Endothelial cell of umbilical vein (primary cell): ENCODE measurements around the gene LNX2. TPM values are rescaled to one million over a fixed set of nuclear protein-coding genes. Genes with fewer than 3 reads are reported as not detected.

Experiments
- BruUV-seq: library from RNA; stranded (reverse); fragments of 400-500 nt; replicated peaks from 2 replicates; lab custom pipeline; 2021; lab: Mats Ljungman, UMichigan
- CTCF ChIA-PET: fragments of 300-600, 350-600 bp; sonication (Branson Sonifier 250); formaldehyde crosslinking; loops from one replicate; lab custom pipeline; 2021; ENCODE audit warnings: antibody characterized with exemption, inconsistent platforms; lab: Charles Lee
- POLR2A ChIA-PET: fragments of 300-600, 350-600 bp; sonication (Branson Sonifier 250); formaldehyde crosslinking; loops from one replicate; lab custom pipeline; 2021; ENCODE audit warnings: antibody characterized with exemption, inconsistent platforms; lab: Charles Lee
- DNase-seq: peaks from one replicate; pipeline ENCODE4 v3.0.0-alpha.2; 2011; ENCODE audit warnings: low read depth, low spot score
- FAIRE-seq: peaks from 2 replicates; lab custom pipeline; 2011; peaks lifted over from hg19 to GRCh38; lab: Jason Lieb, UNC
- H2AFZ ChIP-seq: 2 replicates; pipeline ENCODE4 v1.6.0; 2012; ENCODE audit warnings: low read depth, low read length, control low read depth, inconsistent platforms
- H3K27ac ChIP-seq: 2 replicates; pipeline ENCODE4 v1.5.1; 2011; ENCODE audit warnings: low read depth, mild to moderate bottlenecking, control low read depth, low read length, moderate library complexity; ENCODE audit not compliant: insufficient read depth
- H3K27me3 ChIP-seq, 2 experiments: 2 replicates each; pipeline versions ENCODE4 v1.6.0 to v1.6.1; 2011; ENCODE audit warnings: low read length in 2 of 2, mixed read lengths in 1 of 2; ENCODE audit not compliant: control insufficient read depth in 2 of 2, insufficient read depth in 2 of 2
- H3K36me3 ChIP-seq, 2 experiments: 2 replicates in 1 of 2; 3 replicates in 1 of 2; pipeline ENCODE4 v1.5.1; 2011; ENCODE audit warnings: low read length in 2 of 2, mild to moderate bottlenecking in 1 of 2, moderate library complexity in 1 of 2; ENCODE audit not compliant: control insufficient read depth in 2 of 2, insufficient read depth in 2 of 2; ENCODE audit errors: extremely low read depth in 1 of 2
- H3K4me1 ChIP-seq: 3 replicates; pipeline ENCODE4 v1.5.1; 2011; ENCODE audit warnings: mild to moderate bottlenecking, low read length; ENCODE audit not compliant: control insufficient read depth, insufficient read depth; ENCODE audit errors: extremely low read depth
- H3K4me2 ChIP-seq: 2 replicates; pipeline ENCODE4 v1.6.1; 2011; ENCODE audit warnings: low read length, control low read depth, mixed read lengths; ENCODE audit not compliant: insufficient read depth
- H3K4me3 ChIP-seq, 3 experiments: fragments of 200-600 bp in 1 of 3; sonication (generic), shearing (Covaris generic) in 1 of 3; replicated peaks in 1 of 3; 2 replicates each; pipeline ENCODE4 v1.5.1; 2011 to 2016; ENCODE audit warnings: control low read depth in 3 of 3, low read length in 3 of 3, mild to moderate bottlenecking in 2 of 3, inconsistent platforms in 1 of 3, low read depth in 1 of 3, moderate library complexity in 1 of 3; ENCODE audit not compliant: insufficient read depth in 1 of 3
- H3K79me2 ChIP-seq: 2 replicates; pipeline ENCODE4 v1.6.0; 2012; ENCODE audit warnings: low read length, inconsistent platforms; ENCODE audit not compliant: control insufficient read depth, insufficient read depth
- H3K9ac ChIP-seq: replicated peaks from 2 replicates; pipeline ENCODE3; 2011; ENCODE audit warnings: low read length, control low read depth; ENCODE audit not compliant: insufficient read depth; ENCODE audit errors: extremely low read depth
- H3K9me1 ChIP-seq: replicated peaks from 3 replicates; pipeline ENCODE4 v1.6.0; 2011; ENCODE audit warnings: mild to moderate bottlenecking, low read length; ENCODE audit not compliant: control insufficient read depth, insufficient read depth; ENCODE audit errors: extremely low read depth
- H3K9me3 ChIP-seq: replicated peaks from 2 replicates; pipeline ENCODE4 v1.5.1; 2012; ENCODE audit warnings: low read length, inconsistent platforms; ENCODE audit not compliant: control insufficient read depth, insufficient read depth
- H4K20me1 ChIP-seq: replicated peaks from 2 replicates; pipeline ENCODE3; 2011; ENCODE audit warnings: mild to moderate bottlenecking, low read length; ENCODE audit not compliant: control insufficient read depth, insufficient read depth; ENCODE audit errors: extremely low read depth
- CTCF ChIP-seq, 2 donors: IDR thresholded peaks; 1 replicate in 1 of 2; 2 replicates in 1 of 2; pipeline ENCODE4 v1.5.1; 2011; ENCODE audit warnings: low read length in 2 of 2, mild to moderate bottlenecking in 2 of 2, moderate library complexity in 2 of 2, control low read depth in 1 of 2, inconsistent platforms in 1 of 2, low read depth in 1 of 2; ENCODE audit not compliant: insufficient read depth in 1 of 2; ENCODE audit errors: extremely low read depth in 1 of 2
- GATA2 ChIP-seq: IDR thresholded peaks from 2 replicates; pipeline ENCODE4 v1.7.0; 2011; ENCODE audit warnings: low read depth, mild to moderate bottlenecking, moderate library complexity, mixed read lengths, low read length; ENCODE audit not compliant: insufficient read length, insufficient read depth
- dilution Hi-C: fragments of 300-500 bp; cut with MboI; formaldehyde crosslinking; loops from one replicate; pipeline ENCODE4 v1.15.0; 2019; ENCODE audit warnings: low sequenced_read_pairs; ENCODE audit not compliant: extremely low pct_ligation_motif_present
- intact Hi-C: fragments of 100-400 bp; cut with micrococcal nuclease; formaldehyde crosslinking; loops from one replicate; pipeline ENCODE4 v1.10.0; 2022
- polyA plus RNA-seq, 4 experiments: library from polyadenylated mRNA; depleted of rRNA in 3 of 4; stranded (reverse) in 3 of 4; unstranded in 1 of 4; fragments of >200 nt; gene quantifications; 2 replicates each; pipeline versions ENCODE4 v1.2.1 to v1.2.3, GENCODE V29; 2011 to 2012; ENCODE audit warnings: missing spikeins in 1 of 4
- total RNA-seq: library from RNA; stranded (reverse); gene quantifications from 2 replicates; pipeline ENCODE4 v1.2.3, GENCODE V29; 2021

Gene LNX2
- total and polyA plus RNA-seq, 2 donors (not counting 3 experiments of a cell fraction or from before 2014, with no cell fraction given) = 7.0 to 9.1 TPM

- dilution Hi-C loops (no loop called here), intact Hi-C loops (loop anchor here (1.0 to 10.0 kb wide), 7 partner anchors 13 to 207 kb away; partner anchors contain the start of genes GSX1 and MTIF3)
- H3K4me2 ChIP-seq = peak overlapping the region; percentile 96
- POLR2A ChIA-PET = interaction anchor here (1.0 to 1.3 kb wide), 3 partner anchors 19 to 170 kb away, joined by 3 read pairs; partner anchors contain the start of gene MTIF3
- no peaks in the 10 kb centered on the region for H3K9me1 ChIP-seq
- TF ChIP-seq CTCF (IDR thresholded peaks at IDR 0.05; ENCODE audit: extremely low read depth in 1 of 2, insufficient read depth in 1 of 2, low read depth in 1 of 2, low read length in 2 of 2) (peak in 1 of 2 donors; percentile 47), GATA2 (no peak)
- no peak for FAIRE-seq
- peaks cover 7% of the 10 kb centered on the region for H4K20me1 ChIP-seq
- peak overlapping the region; percentile 75 for H3K9ac ChIP-seq
- H3K4me3 ChIP-seq = peak overlapping the region; percentile 65 to 90 (median 90)
- peaks cover 70% of the 10 kb centered on the region for H3K79me2 ChIP-seq
- peak; percentile 56 for DNase-seq
- BruUV-seq = no TSS peak
- no peaks in the 10 kb centered on the region for H3K27me3 ChIP-seq
- H3K36me3 ChIP-seq = peaks cover 2 to 4% of the 10 kb centered on the region in 2 experiments
- peaks cover 17% of the 10 kb centered on the region for H3K4me1 ChIP-seq
- peak overlapping the region; percentile 75 for H3K27ac ChIP-seq
- H3K9me3 ChIP-seq = no peaks in the 10 kb centered on the region
- CTCF ChIA-PET = interaction anchor here (1.0 to 6.3 kb wide), 12 partner anchors 13 to 210 kb away, joined by 3 to 45 read pairs (median 8); no protein-coding TSS in a partner anchor
- H2AFZ ChIP-seq = peak overlapping the region; percentile 75
These were observed 477 bp downstream of the LNX2 start for GRCh38 chr13:27619728-27620376.
